ENCODE results near the gene AHNAK2.

The AHNAK2 gene

GRCh38 chr14:104931304-104931770, 46.8 kb downstream of the AHNAK2 start:
- H3K14ac ChIP-seq (ENCODE audit: low read length): no peak overlapping the region
- peaks cover 3% of the 10 kb centered on the region for H3K79me1 ChIP-seq (ENCODE audit: low read depth, low read length)

GRCh38 chr14:104930526-104931303, 47.5 kb downstream of the AHNAK2 start:
- H3K4me3 ChIP-seq (ENCODE audit: low read length in 2 of 2): no peak overlapping the region
- H2BK12ac ChIP-seq (ENCODE audit: low read length): no peak overlapping the region
- H2AFZ ChIP-seq (ENCODE audit: low read length): no peak overlapping the region
- H4K91ac ChIP-seq (ENCODE audit: low read depth, low read length, poor library complexity): no peak overlapping the region
- H3K18ac ChIP-seq (ENCODE audit: low read length): peak overlapping the region; percentile 87
- no CpG with 5 or more reads among the region's 10 CpGs for WGBS, 2 donors (ENCODE audit: extremely low coverage in 2 of 2, insufficient read length in 2 of 2, insufficient replicate concordance in 1 of 2)
- H3K14ac ChIP-seq (ENCODE audit: low read length): no peak overlapping the region
- peak overlapping the region; percentile 2 for H3K4me2 ChIP-seq (ENCODE audit: insufficient read depth, low read length, poor library complexity, severe bottlenecking)
- H2BK120ac ChIP-seq (ENCODE audit: low read depth, low read length): no peak overlapping the region
- peaks cover 17 to 65% (median 46%) of the 10 kb centered on the region in 3 experiments for H3K27me3 ChIP-seq (ENCODE audit: control insufficient read depth in 3 of 3, insufficient read depth in 3 of 3, low read depth in 1 of 3, low read length in 3 of 3)
- no peak overlapping the region for H3K9ac ChIP-seq (ENCODE audit: low read depth, low read length, poor library complexity)
- peaks cover 0 to 12% of the 10 kb centered on the region in 2 donors for H3K4me1 ChIP-seq (ENCODE audit: control insufficient read depth in 2 of 2, insufficient read depth in 1 of 2, low read depth in 1 of 2, low read length in 2 of 2)
- no peak overlapping the region for H3K27ac ChIP-seq (replicated peaks; ENCODE audit: low read length)
- peak overlapping the region; percentile 92 for H2BK15ac ChIP-seq (ENCODE audit: low read length)
- peaks cover 3% of the 10 kb centered on the region for H3K79me1 ChIP-seq (ENCODE audit: low read depth, low read length)
- no peaks in the 10 kb centered on the region for H3K36me3 ChIP-seq (replicated peaks in 1 of 2; ENCODE audit: control insufficient read depth in 2 of 2, insufficient read depth in 2 of 2, low read length in 2 of 2)
- peak overlapping the region; percentile 75 for H2BK5ac ChIP-seq (ENCODE audit: low read length)
- peak overlapping the region; percentile 98 for H2AK5ac ChIP-seq (ENCODE audit: low read depth, low read length)
- H3K23ac ChIP-seq (ENCODE audit: low read depth, low read length, poor library complexity): peak overlapping the region; percentile 65
- H4K8ac ChIP-seq (ENCODE audit: low read depth, low read length): no peak overlapping the region
- no peaks in the 10 kb centered on the region for H3K9me3 ChIP-seq (replicated peaks in 1 of 2; ENCODE audit: control insufficient read depth in 2 of 2, insufficient read depth in 1 of 2, low read depth in 1 of 2, low read length in 2 of 2)
- no peak overlapping the region for H3K4ac ChIP-seq (ENCODE audit: low read length)
- no peak for DNase-seq (ENCODE audit: low spot score)

More at GRCh38 chr14:104931304-104931770, 46.8 kb downstream of the AHNAK2 start:
- peak overlapping the region; percentile 75 for H2BK5ac ChIP-seq (ENCODE audit: low read length)
- H3K9me3 ChIP-seq (replicated peaks in 1 of 2; ENCODE audit: control insufficient read depth in 2 of 2, insufficient read depth in 1 of 2, low read depth in 1 of 2, low read length in 2 of 2): no peaks in the 10 kb centered on the region
- H2BK120ac ChIP-seq (ENCODE audit: low read depth, low read length): no peak overlapping the region
- no peak for DNase-seq (ENCODE audit: low spot score)
- peaks cover 17 to 68% (median 46%) of the 10 kb centered on the region in 3 experiments for H3K27me3 ChIP-seq (ENCODE audit: control insufficient read depth in 3 of 3, insufficient read depth in 3 of 3, low read depth in 1 of 3, low read length in 3 of 3)
- peak overlapping the region; percentile 65 for H3K23ac ChIP-seq (ENCODE audit: low read depth, low read length, poor library complexity)
- peak overlapping the region; percentile 2 for H3K4me2 ChIP-seq (ENCODE audit: insufficient read depth, low read length, poor library complexity, severe bottlenecking)
- H2AK5ac ChIP-seq (ENCODE audit: low read depth, low read length): peak overlapping the region; percentile 98
- H3K27ac ChIP-seq (replicated peaks; ENCODE audit: low read length): no peak overlapping the region
- peak overlapping the region; percentile 94 for H3K18ac ChIP-seq (ENCODE audit: low read length)
- H3K9ac ChIP-seq (ENCODE audit: low read depth, low read length, poor library complexity): no peak overlapping the region
- peaks cover 0 to 12% of the 10 kb centered on the region in 2 donors for H3K4me1 ChIP-seq (ENCODE audit: control insufficient read depth in 2 of 2, insufficient read depth in 1 of 2, low read depth in 1 of 2, low read length in 2 of 2)
- no peaks in the 10 kb centered on the region for H3K36me3 ChIP-seq (replicated peaks in 1 of 2; ENCODE audit: control insufficient read depth in 2 of 2, insufficient read depth in 2 of 2, low read length in 2 of 2)
- no peak overlapping the region for H3K4me3 ChIP-seq (ENCODE audit: low read length in 2 of 2)
- H4K8ac ChIP-seq (ENCODE audit: low read depth, low read length): no peak overlapping the region
- H2BK15ac ChIP-seq (ENCODE audit: low read length): peak overlapping the region; percentile 92
- H2BK12ac ChIP-seq (ENCODE audit: low read length): no peak overlapping the region
- WGBS, 2 donors (ENCODE audit: extremely low coverage in 2 of 2, insufficient read length in 2 of 2, insufficient replicate concordance in 1 of 2): no CpG with 5 or more reads among the region's 9 CpGs
- H2AFZ ChIP-seq (ENCODE audit: low read length): no peak overlapping the region
- no peak overlapping the region for H4K91ac ChIP-seq (ENCODE audit: low read depth, low read length, poor library complexity)
- no peak overlapping the region for H3K4ac ChIP-seq (ENCODE audit: low read length)

GRCh38 chr14:104929268-104930230, 48.6 kb downstream of the AHNAK2 start:
- Histone ChIP-seq H2BK12ac (ENCODE audit: low read length) (no peak overlapping the region), H2BK15ac (ENCODE audit: low read length) (peak overlapping the region; percentile 10), H4K91ac (ENCODE audit: low read depth, low read length, poor library complexity) (no peak overlapping the region), H3K9me3 (replicated peaks in 1 of 2; ENCODE audit: control insufficient read depth in 2 of 2, insufficient read depth in 1 of 2, low read depth in 1 of 2, low read length in 2 of 2) (peaks cover 0 to 3% of the 10 kb centered on the region in 2 donors), H2AK5ac (ENCODE audit: low read depth, low read length) (peak overlapping the region; percentile 91), H3K36me3 (replicated peaks in 1 of 2; ENCODE audit: control insufficient read depth in 2 of 2, insufficient read depth in 2 of 2, low read length in 2 of 2) (no peaks in the 10 kb centered on the region), H3K9ac (ENCODE audit: low read depth, low read length, poor library complexity) (peak overlapping the region; percentile 54), H3K4ac (ENCODE audit: low read length) (no peak overlapping the region), H3K23ac (ENCODE audit: low read depth, low read length, poor library complexity) (peak overlapping the region; percentile 80), H3K27me3 (ENCODE audit: control insufficient read depth in 3 of 3, insufficient read depth in 3 of 3, low read depth in 1 of 3, low read length in 3 of 3) (peaks cover 17 to 54% (median 37%) of the 10 kb centered on the region in 3 experiments), H3K14ac (ENCODE audit: low read length) (peak overlapping the region; percentile 67), H3K4me3 (ENCODE audit: low read length in 2 of 2) (no peak overlapping the region), H3K79me1 (ENCODE audit: low read depth, low read length) (peaks cover 3% of the 10 kb centered on the region), H3K4me1 (ENCODE audit: control insufficient read depth in 2 of 2, insufficient read depth in 1 of 2, low read depth in 1 of 2, low read length in 2 of 2) (peaks cover 0 to 12% of the 10 kb centered on the region in 2 donors), H3K4me2 (ENCODE audit: insufficient read depth, low read length, poor library complexity, severe bottlenecking) (no peak overlapping the region), H2AFZ (ENCODE audit: low read length) (no peak overlapping the region), H2BK5ac (ENCODE audit: low read length) (no peak overlapping the region), H3K18ac (ENCODE audit: low read length) (peak overlapping the region; percentile 12), H3K27ac (replicated peaks; ENCODE audit: low read length) (no peak overlapping the region), H4K8ac (ENCODE audit: low read depth, low read length) (no peak overlapping the region), H2BK120ac (ENCODE audit: low read depth, low read length) (peak overlapping the region; percentile 74)
- DNase-seq (ENCODE audit: low spot score): no peak
- WGBS, 2 donors (ENCODE audit: extremely low coverage in 2 of 2, insufficient read length in 2 of 2, insufficient replicate concordance in 1 of 2): no CpG with 5 or more reads among the region's 15 CpGs

All from neuronal stem cell (in vitro differentiated cells).